Activated naive CD8-positive, alpha-beta T cell (primary cell): Measurements from ENCODE around the gene COX15.

Experiments used
- H3K27ac Mint-ChIP-seq: one replicate; pipeline ENCODE4 v1.8.0; 2021; ENCODE audit warnings: mixed read lengths
- H3K27me3 Mint-ChIP-seq: one replicate; pipeline ENCODE4 v1.8.0; 2021; ENCODE audit warnings: mixed read lengths
- H3K36me3 Mint-ChIP-seq: one replicate; pipeline ENCODE4 v1.8.0; 2021; ENCODE audit warnings: mixed read lengths
- H3K4me1 Mint-ChIP-seq: one replicate; pipeline ENCODE4 v1.8.0; 2021; ENCODE audit warnings: low read depth, mixed read lengths
- H3K4me3 Mint-ChIP-seq: one replicate; pipeline ENCODE4 v1.8.0; 2021; ENCODE audit warnings: mild to moderate bottlenecking, mixed read lengths
- H3K9me3 Mint-ChIP-seq: one replicate; pipeline ENCODE4 v1.8.0; 2021; ENCODE audit warnings: low read depth, mixed read lengths

The COX15 gene

GRCh38 chr10:99711129-99711719 is 20.7 kb downstream of the COX15 start:
- Mint-ChIP-seq H3K27ac (no peak overlapping the region), H3K4me3 (no peak overlapping the region), H3K36me3 (peaks cover 4% of the 10 kb centered on the region), H3K9me3 (no peaks in the 10 kb centered on the region), H3K4me1 (peaks cover 3% of the 10 kb centered on the region), H3K27me3 (no peaks in the 10 kb centered on the region)

DNA sequence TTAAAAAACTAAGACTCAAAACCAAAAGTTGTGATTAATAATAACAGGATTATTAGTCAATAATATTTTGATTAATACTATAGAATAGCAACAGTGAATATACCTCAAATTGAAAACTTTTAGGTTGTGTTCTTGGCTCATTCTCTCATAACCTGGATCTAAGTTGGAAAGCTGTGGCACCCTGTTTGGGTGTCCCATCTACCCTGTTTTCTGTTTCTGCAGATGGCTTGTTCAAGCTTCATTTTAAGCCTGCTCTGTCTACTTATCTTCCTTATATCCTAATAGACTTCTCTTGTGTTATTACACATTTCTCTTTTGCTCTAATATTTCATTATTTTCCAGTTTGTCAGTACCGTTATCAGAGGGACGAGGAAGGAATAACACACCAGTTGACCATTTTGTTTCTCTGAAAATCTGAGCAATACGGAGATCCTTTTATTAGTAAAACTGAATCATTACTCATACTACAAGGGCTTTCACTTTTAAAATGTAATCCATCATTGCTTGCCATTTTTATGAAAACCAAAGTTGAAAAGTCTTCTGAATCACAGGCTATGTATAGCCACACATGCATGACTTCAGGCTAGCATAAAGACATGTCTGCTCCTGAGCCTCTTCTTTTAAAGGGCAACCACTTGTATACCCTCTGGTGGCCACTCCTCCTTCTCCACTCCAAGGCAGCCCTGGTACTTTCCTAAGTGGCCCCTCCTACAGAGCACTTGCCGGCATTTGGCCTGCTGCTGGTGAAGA is 22.3 kb downstream of the COX15 start:
- Mint-ChIP-seq H3K4me3 (no peak overlapping the region), H3K36me3 (peaks cover 4% of the 10 kb centered on the region), H3K27me3 (no peaks in the 10 kb centered on the region), H3K4me1 (peaks cover 3% of the 10 kb centered on the region), H3K9me3 (no peaks in the 10 kb centered on the region), H3K27ac (peak overlapping the region; percentile 51)

GRCh38 chr10:99708428-99709012 is 23.4 kb downstream of the COX15 start:
- Mint-ChIP-seq H3K9me3 (no peaks in the 10 kb centered on the region), H3K27ac (no peak overlapping the region), H3K4me3 (no peak overlapping the region), H3K36me3 (peaks cover 4% of the 10 kb centered on the region), H3K4me1 (peaks cover 3% of the 10 kb centered on the region), H3K27me3 (no peaks in the 10 kb centered on the region)

DNA sequence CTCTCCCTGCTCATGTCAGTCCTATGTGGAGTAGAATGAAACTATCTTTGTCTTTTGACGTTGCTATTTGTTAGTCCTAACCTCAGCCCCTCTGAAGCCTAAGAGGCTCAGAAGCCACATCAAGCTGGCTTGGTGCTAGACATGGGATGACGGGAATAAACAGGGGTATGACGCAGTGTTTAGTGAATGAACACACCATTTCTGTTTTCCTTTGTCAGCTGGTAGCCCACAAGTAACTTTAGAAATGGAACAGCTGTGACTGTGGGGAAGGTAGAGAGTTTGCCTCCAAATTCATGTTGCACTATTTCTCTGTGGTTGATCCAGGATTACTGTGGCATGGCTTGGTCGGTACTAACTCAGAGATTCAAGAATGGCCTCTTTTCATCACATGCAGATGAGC is 31.3 kb downstream of the COX15 start:
- H3K36me3 Mint-ChIP-seq: peaks cover 10% of the 10 kb centered on the region
- H3K4me3 Mint-ChIP-seq: no peak overlapping the region
- no peaks in the 10 kb centered on the region for H3K9me3 Mint-ChIP-seq
- no peaks in the 10 kb centered on the region for H3K27me3 Mint-ChIP-seq
- no peaks in the 10 kb centered on the region for H3K4me1 Mint-ChIP-seq
- no peak overlapping the region for H3K27ac Mint-ChIP-seq

DNA sequence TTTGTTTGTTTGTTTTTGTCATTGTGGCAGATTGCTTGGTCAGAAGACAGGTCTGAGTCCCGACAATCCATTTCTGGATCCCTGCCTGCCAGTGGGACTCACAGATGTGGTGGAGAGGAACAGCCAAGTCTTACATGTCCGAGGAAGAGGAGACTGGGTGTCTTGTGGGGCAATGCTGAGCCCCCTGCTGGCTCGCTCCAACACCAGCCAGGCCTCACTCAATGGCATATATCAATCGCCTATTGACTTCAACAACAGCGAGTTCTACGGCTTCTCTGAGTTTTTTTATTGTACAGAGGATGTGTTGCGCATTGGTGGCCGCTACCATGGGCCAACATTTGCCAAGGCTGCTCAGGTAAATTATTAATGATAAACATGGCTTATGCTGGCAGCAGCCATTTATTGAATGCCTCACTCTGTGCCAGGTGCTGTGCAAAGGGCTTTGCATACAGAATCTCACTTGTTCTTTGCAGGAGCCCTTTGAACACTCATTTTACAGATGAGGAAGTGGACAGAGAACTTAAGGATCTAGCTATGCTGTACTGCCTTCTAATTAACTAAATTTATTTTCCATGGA is 33.3 kb downstream of the COX15 start:
- Mint-ChIP-seq H3K4me3 (no peak overlapping the region), H3K27me3 (no peaks in the 10 kb centered on the region), H3K4me1 (no peaks in the 10 kb centered on the region), H3K36me3 (peaks cover 12% of the 10 kb centered on the region), H3K9me3 (no peaks in the 10 kb centered on the region), H3K27ac (no peak overlapping the region)

DNA sequence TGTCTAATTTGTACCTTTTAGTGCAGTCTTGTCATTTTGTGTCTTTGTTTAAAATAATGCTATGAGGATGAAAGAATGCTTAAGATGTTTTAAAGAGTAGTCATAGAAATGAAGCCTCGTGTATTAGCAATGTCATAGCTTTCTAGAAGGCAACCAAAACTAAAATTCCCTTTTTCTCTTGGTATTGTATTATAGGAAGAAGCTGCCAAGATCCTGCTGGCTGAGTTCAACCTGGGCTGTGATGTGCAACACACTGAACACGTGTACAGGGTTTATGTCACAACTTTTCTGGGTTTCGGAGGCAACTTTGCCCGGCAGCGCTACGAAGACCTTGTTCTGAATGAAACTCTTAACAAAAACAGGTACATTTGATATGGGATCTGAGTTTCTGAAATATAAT is 36.2 kb downstream of the COX15 start:
- Mint-ChIP-seq H3K36me3 (peaks cover 12% of the 10 kb centered on the region), H3K4me1 (no peaks in the 10 kb centered on the region), H3K27ac (no peak overlapping the region)

DNA sequence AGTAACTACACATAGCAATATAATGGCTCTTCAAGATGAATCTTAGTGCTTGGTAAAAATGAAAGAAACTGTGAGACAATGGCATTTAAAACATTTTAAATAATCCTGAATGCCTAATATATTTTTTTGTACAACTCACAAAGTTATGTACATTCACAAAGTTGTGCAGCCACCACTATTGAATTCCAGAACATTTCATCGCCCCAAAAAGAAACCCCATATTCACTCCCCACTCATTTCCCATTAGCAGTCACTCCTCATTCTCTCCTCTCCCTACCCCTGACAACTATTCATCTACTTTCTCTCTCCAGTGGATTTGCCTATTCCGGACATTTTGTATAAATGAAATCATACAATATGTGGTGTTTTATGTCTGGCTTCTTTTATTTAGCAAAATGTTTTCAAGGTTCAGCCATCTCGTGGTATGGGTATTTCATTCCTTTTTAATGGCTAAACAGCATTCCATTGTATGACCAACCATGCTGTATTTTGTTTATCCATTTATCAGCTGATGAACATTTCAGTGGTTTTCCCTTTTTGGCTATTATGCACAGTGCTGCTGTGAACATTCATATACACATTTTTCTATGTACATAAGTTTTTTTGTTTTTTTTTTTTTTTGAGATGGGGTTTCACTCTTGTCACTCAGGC is 37.9 kb downstream of the COX15 start:
- no peaks in the 10 kb centered on the region for H3K27me3 Mint-ChIP-seq
- H3K4me3 Mint-ChIP-seq: no peak overlapping the region
- H3K4me1 Mint-ChIP-seq: no peaks in the 10 kb centered on the region
- no peak overlapping the region for H3K27ac Mint-ChIP-seq
- H3K9me3 Mint-ChIP-seq: no peaks in the 10 kb centered on the region
- peaks cover 12% of the 10 kb centered on the region for H3K36me3 Mint-ChIP-seq

More for the DNA sequence above, 36.2 kb downstream of the COX15 start:
- Mint-ChIP-seq H3K4me3 (no peak overlapping the region), H3K9me3 (no peaks in the 10 kb centered on the region), H3K27me3 (no peaks in the 10 kb centered on the region)

GRCh38 chr10:99689461-99689860 is 42.5 kb downstream of the COX15 start:
- peaks cover 16% of the 10 kb centered on the region for H3K36me3 Mint-ChIP-seq

GRCh38 chr10:99685597-99685967 is 46.3 kb downstream of the COX15 start:
- Mint-ChIP-seq H3K27me3 (no peaks in the 10 kb centered on the region), H3K36me3 (peaks cover 5% of the 10 kb centered on the region), H3K4me3 (no peak overlapping the region), H3K9me3 (no peaks in the 10 kb centered on the region), H3K27ac (no peak overlapping the region), H3K4me1 (no peaks in the 10 kb centered on the region)

More at GRCh38 chr10:99689461-99689860, 42.5 kb downstream of the COX15 start:
- Mint-ChIP-seq H3K4me3 (no peak overlapping the region), H3K27me3 (no peaks in the 10 kb centered on the region), H3K27ac (no peak overlapping the region), H3K4me1 (no peaks in the 10 kb centered on the region), H3K9me3 (no peaks in the 10 kb centered on the region)

GRCh38 chr10:99682752-99683151 is 49.2 kb downstream of the COX15 start:
- Mint-ChIP-seq H3K36me3 (peaks cover 10% of the 10 kb centered on the region), H3K4me1 (no peaks in the 10 kb centered on the region), H3K4me3 (no peak overlapping the region), H3K27me3 (no peaks in the 10 kb centered on the region), H3K27ac (no peak overlapping the region), H3K9me3 (no peaks in the 10 kb centered on the region)
